HFF-Myc (cell line): ENCODE data around the gene IL31RA.

Experiments
- DNase-seq: peaks from one replicate; pipeline ENCODE4 v3.0.0-alpha.2; 2011; ENCODE audit warnings: low read depth; ENCODE audit errors: extremely low read depth
- H3K4me3 ChIP-seq: replicated peaks from 2 replicates; pipeline ENCODE4 v1.5.1; 2011; ENCODE audit warnings: low read depth, mild to moderate bottlenecking, control low read depth, low read length
- TF ChIP-seq, protein P1 (sequence below): IDR thresholded peaks from 2 replicates; pipeline ENCODE4 v1.5.1; 2012; ENCODE audit warnings: mild to moderate bottlenecking, low read depth, low read length, control low read depth; ENCODE audit errors: missing control alignments

IL31RA gene

DNA sequence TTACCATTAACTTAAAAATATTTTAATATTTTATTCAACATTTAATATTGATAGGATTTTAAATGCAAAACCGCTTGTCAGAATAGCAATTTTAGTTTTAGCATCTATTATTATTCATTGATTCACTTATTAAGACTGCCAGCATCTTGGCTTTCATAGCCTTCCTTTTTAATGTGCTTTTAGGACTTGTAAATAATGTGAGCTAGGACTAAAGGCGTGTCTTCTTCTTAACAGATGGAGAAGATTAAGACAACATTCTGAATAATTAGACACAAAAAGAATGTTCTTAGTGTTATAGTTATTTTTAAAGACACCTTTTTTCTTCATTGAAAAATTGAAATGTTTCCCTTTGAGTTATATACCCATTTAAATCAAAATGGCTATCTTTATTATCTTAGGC lies 6.9 kb downstream of the IL31RA start:
- H3K4me3 ChIP-seq, result no peak overlapping the region
- TF ChIP-seq, protein P1, sequence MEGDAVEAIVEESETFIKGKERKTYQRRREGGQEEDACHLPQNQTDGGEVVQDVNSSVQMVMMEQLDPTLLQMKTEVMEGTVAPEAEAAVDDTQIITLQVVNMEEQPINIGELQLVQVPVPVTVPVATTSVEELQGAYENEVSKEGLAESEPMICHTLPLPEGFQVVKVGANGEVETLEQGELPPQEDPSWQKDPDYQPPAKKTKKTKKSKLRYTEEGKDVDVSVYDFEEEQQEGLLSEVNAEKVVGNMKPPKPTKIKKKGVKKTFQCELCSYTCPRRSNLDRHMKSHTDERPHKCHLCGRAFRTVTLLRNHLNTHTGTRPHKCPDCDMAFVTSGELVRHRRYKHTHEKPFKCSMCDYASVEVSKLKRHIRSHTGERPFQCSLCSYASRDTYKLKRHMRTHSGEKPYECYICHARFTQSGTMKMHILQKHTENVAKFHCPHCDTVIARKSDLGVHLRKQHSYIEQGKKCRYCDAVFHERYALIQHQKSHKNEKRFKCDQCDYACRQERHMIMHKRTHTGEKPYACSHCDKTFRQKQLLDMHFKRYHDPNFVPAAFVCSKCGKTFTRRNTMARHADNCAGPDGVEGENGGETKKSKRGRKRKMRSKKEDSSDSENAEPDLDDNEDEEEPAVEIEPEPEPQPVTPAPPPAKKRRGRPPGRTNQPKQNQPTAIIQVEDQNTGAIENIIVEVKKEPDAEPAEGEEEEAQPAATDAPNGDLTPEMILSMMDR, result no peak
- DNase-seq, result no peak

DNA sequence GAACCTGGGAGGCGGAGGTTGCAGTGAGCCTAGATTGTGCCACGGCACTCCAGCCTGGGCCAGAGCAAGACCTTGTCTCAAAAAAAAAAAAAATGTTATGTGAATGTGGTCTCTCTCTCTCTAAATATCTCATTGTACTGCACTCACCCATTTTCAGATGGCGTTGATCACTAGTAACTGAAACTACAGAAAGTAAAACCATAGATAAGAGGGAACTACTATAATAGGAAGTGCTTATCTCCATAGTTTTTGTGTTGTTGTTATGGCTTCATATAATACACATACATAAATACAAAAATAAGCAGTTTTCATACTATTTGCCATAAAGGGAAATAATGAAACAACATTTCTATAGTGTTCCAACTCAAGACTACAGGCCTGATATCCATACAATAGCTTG lies 9.1 kb downstream of the IL31RA start:
- TF ChIP-seq, protein P1, result no peak
- no peak overlapping the region for H3K4me3 ChIP-seq
- DNase-seq, result no peak

- DNase-seq, result no peak
- TF ChIP-seq, protein P1, result no peak
- H3K4me3 ChIP-seq, result no peak overlapping the region
Observed at GRCh38 chr5:55860709-55861108, 9.6 kb downstream of the IL31RA start.

GRCh38 chr5:55864606-55865541 lies 13.7 kb downstream of the IL31RA start:
- TF ChIP-seq, protein P1, result no peak
- no peak overlapping the region for H3K4me3 ChIP-seq
- DNase-seq, result no peak

DNA sequence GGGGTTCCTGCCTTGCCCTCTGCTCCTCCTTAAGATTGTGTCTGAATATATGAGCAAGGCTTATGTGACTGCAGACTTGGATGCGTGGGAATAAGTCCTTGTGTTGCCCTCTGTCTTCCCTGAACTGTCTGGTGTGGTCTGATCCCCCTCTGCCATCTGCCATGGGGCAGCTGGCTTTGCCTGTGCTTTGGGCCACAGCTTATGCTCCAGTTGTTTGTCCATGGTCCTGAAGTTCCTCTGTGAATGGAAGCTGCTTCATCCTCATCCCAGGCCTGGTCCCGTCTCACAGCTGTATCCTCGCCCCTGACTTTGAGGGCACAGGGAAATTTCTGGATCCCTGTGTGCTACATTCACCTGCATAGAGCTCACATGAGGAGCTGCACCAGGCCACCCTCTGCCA lies 14.7 kb downstream of the IL31RA start:
- TF ChIP-seq, protein P1, result no peak
- H3K4me3 ChIP-seq, result no peak overlapping the region
- no peak for DNase-seq

GRCh38 chr5:55866485-55866884 lies 15.3 kb downstream of the IL31RA start:
- no peak for DNase-seq
- no peak overlapping the region for H3K4me3 ChIP-seq
- TF ChIP-seq, protein P1, result no peak

- no peak overlapping the region for H3K4me3 ChIP-seq
- TF ChIP-seq, protein P1, result no peak
- no peak for DNase-seq
Observed at GRCh38 chr5:55866934-55867333, 15.8 kb downstream of the IL31RA start.
